Stimulated activated CD8-positive, alpha-beta memory T cell treated with anti-CD3 and anti-CD28 coated beads, Interleukin-4, amount 100 ng/mL, for 4 hours (primary cell): ENCODE measurements around the gene TGM6.

ENCODE experiments used
- DNase-seq, 2 donors: peaks; one replicate each; pipeline ENCODE4 v3.0.0-alpha.2; 2020; ENCODE audit warnings: low read depth in 2 of 2, low spot score in 1 of 2

TGM6 gene

DNA sequence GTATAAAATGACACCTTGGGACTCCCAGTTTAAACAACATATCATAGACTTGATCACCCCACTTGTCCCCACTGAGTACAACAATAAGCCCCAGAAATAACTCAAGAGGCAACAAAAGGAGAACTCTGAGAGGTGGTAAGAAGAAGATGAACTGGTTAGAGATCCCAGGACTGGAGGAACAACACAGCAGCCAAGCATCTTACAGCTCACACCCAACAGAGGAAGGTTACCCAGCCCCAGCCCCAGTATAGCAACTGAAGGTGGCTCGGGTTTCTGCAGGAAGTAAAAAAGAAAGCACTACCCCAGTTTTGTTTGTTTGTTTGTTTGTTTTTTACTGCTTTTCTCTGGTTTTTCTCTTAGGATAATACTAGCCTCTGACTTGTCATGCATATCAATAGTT is 17.1 kb upstream of the TGM6 start:
- no peak for DNase-seq

GRCh38 chr20:2364044-2364443 is 16.7 kb upstream of the TGM6 start:
- no peak for DNase-seq

DNA sequence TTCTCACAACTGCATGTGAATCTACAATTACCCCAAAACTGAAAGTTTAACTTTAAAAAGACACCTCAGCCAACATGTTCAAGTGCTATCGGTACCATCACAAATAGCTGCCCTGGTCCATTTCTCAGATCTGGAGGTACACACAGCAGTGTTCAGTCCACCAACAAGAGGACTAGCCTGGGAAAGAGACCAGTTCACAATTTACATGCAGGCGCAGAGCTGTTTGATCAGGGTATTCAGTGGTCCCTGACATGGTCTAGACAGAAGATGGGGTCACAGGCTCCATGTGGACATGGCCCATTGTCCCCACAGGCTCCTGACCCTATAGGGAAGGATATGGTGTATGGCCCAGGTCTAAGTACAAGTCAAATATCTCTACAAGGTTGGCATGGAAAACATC is 15.6 kb upstream of the TGM6 start:
- no peak for DNase-seq

- no peak for DNase-seq
These were observed 15.0 kb upstream of the TGM6 start for GRCh38 chr20:2365666-2366065.

DNA sequence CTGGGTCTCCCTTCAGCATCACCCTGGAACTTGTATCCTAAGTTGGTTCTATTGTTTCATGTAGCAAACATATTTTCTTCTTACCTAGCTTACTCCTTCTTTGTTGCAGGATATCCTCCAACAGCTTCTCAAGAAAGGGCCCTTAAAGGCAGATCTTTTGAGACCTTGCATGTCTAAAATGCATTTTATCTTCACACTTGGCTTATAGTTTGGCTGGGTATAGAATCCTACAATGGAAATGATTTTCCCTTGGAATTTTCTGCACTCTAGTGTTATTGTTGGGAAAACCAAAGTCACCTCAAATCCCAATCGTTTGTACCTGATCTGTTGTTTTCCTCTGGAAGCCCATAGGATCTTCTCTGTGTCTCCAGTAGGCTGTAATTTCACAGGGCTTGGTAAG is 12.1 kb upstream of the TGM6 start:
- DNase-seq = no peak

GRCh38 chr20:2373098-2373497 is 7.6 kb upstream of the TGM6 start:
- no peak for DNase-seq

DNA sequence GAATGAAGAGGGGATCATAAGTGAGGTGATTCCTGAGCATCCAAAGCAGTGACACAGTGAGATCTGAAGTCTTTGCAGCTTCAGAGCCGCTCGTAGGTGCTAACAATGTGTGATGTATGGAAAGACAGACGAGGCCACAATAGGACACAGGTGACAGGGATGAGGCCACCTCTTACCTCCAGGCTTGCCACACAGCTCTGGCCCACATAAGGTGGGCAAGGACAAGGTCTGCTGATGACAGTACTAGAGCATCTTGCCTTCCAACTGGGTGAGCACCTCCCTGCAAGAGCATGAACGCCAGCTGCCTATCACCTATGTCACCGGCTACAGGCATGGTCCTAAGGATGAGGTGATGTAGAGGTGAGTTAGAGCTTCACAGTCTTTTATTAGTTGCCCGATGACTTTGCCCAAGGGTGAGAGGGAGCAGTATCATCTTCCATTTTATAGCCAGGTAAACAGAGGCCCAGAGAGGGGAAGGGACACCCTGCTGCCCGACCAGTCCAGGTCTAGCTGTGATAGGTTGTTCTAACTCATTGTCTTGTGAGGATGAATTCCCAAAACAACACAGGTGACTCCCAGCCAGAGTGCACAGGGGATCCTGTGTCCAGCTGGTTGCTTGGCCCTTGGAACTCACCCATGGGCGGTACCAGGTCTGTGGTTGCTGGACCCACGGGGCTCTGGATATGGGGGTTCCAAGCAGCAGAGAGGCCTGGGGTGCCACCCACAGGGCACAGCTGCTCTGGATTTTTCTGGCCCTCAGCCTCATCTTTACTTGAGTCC is 6.2 kb upstream of the TGM6 start:
- no peak for DNase-seq

- no peak for DNase-seq
These were observed 1.8 kb upstream of the TGM6 start for GRCh38 chr20:2378893-2379292.

- no peak for DNase-seq
These were observed 1.0 kb upstream of the TGM6 start for GRCh38 chr20:2379511-2380229.

- DNase-seq = no peak
These were observed 602 bp downstream of the TGM6 start for GRCh38 chr20:2381303-2381702.

GRCh38 chr20:2382833-2383232 is 2.1 kb downstream of the TGM6 start:
- no peak for DNase-seq

DNA sequence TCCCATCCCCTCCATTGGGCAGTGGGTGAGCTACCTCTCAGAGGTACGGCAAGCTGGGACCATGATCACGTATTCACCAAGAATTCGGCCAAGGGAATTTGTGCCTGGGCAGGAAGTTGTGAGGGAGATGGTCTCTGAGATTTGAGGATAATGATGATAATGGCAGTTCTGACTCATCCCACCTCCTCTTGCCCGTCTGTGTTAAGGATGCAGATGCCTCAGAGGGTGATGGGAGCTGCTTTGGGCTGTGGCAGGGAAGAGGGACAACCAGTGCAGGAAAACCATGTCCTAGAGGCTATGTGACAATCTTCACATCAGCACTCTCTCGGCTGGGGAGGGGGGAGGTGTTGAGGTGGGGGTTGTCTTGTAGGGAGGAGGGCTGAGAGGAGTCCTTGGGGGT is 4.3 kb downstream of the TGM6 start:
- DNase-seq = no peak

DNA sequence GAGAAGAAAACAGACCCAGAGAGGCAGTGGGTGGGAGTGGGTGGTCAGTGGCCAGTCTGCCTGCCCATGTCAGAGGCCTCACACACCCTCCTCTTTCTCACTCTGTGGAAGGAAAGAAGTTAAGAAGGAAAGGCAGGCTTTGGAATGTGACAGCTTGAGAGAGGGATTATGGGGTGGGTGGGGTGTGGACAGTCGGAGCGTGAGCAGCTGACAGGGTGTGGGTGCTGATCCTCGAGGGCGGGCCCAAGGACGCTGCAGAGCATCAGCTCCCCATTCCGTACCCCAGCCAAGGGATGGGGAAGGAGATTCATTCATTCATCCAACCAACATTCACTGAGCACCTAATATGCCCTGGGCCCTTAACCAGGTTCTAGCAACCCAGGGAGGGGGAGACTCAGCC is 4.8 kb downstream of the TGM6 start:
- DNase-seq = no peak

DNA sequence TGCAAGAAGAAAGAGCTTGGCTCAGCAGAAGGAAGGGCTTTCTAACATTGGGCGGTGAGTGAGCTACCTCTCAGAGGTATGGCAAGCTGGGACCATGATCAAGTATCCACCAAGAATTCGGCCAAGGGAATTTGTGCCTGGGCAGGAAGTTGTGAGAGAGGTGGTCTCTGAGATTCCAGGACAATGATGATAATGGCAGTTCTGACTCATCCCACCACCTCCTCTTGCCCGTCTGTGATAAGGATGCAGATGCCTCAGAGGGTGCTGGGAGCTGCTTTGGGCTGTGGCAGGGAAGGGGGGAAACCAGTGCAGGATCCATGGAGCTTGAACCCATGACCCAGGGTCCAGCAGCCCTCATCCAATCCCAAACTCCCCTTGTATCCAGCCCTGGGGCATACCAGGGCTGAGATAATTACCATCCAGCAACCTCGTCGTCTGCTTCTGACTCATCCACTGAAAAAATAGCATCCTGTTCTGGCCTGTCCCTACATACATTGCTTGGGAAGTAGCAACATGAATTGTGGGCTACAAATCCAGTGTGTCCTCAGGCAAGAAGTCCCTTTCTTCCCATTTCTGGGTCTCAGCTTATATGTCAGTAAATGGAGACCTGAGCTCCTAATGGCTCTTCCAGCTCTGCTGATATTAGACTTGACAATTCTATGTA is 5.9 kb downstream of the TGM6 start:
- no peak for DNase-seq

- DNase-seq = peak; percentile 9 to 13
These were observed 6.5 kb downstream of the TGM6 start for GRCh38 chr20:2387180-2387577.

- DNase-seq = no peak
These were observed 6.9 kb downstream of the TGM6 start for GRCh38 chr20:2387580-2387979.

DNA sequence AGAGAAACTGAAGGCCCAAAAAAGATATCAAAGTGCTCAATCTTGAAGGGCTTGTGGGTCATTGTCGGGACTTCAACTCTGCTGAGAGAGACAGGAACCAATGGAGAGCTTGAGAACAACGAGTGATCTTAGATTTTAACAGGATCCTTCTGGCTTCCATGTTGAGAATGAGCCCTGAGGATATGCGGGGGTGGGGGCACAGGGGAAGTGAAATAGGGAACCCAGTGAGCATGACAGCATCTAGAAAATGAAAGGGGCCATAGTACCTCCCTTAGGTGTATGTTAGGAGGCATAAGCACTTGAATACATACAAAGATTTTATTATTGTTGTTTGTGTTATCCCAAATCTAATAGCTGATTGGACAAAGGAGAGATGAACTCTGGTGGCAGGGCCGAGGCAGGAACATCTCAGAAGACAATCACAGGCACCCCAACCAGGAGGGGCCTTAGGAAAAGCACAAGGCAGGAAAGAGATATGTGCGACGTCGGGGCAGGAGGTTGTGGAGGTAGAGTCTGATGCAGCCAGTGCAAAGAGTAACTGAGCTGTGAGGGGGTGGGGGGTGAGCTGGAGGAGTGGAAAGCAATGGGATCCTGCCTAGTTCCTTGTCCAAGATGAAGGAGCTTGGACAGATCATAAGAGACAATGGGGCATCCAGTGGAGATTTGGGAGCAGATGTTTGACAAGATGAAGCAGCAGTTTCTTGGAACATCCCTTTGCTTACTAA is 10.4 kb downstream of the TGM6 start:
- DNase-seq = no peak

- DNase-seq = no peak
These were observed 13.8 kb downstream of the TGM6 start for GRCh38 chr20:2394411-2395055.

- no peak for DNase-seq
These were observed 14.4 kb downstream of the TGM6 start for GRCh38 chr20:2395136-2395535.

- DNase-seq = no peak
These were observed 15.6 kb downstream of the TGM6 start for GRCh38 chr20:2396241-2396814.

- no peak for DNase-seq
These were observed 16.4 kb downstream of the TGM6 start for GRCh38 chr20:2397091-2397490.
